Dermis lymphatic vessel endothelial cell (primary cell): ENCODE results near the gene GMDS. TPM values are rescaled to one million over a fixed set of nuclear protein-coding genes. Genes with fewer than 3 reads are reported as not detected.

Experiments
- total RNA-seq: library from RNA; depleted of rRNA; stranded (reverse); fragments of >200 nt; gene quantifications from 2 replicates; pipeline ENCODE4 v1.2.1, GENCODE V29; 2014

The GMDS gene
- 6.4 and 9.5 TPM in 2 replicates for total RNA-seq

GRCh38 chr6:2245103-2245876, at the start of gene GMDS:
Gene GMDS, minus strand, starts transcription at chr6:2245605.

GRCh38 chr6:1609648-1610496, 635.5 kb downstream of the GMDS start, which contains the start of gene FOXC1:
Gene FOXC1, plus strand, starts transcription at chr6:1609915. Its CDS starts 531 bp downstream, at chr6:1610446.

